ENCODE results near the gene TAOK1.

The TAOK1 gene

DNA sequence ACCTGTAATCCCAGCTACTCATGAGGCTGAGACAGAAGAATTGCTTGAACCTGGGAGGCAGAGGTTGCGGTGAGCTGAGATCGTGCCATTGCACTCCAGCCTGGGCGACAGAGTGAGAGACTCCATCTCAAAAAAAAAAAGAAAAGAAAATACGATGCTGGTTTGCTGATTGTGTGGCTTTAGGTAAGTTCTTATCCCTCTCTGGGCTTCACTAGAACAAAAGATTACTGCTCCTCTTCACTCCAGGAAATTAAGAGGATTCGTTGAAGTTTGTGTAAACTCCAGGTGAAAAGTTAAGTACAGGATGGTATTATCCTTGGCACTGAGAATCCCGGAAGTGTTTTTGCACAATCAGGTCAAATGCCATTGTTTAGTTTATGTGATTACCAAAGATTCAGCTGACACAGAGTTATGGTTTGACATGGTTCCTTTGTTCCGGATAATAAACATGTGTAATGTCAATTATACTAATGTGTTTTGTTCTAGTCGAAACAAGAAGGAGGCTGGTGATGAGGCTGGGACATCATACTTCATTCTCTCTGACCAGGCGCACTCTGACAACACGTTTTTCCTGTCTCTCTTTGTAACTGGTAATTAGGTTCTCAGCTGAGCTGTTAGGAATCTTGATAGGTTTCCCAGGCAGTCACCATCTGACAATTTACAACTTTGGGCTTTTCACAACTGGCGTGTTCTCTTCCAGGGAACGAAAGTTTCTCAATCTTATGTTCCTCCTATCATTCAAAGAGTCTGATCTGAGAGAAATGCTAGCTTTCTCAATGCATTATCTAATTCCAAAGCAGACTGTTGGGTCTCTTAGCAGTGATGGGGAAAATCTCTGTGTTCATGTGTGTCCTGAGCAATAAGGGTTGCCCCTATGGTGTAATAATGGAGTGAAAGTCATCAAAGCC, 10.8 kb upstream of the TAOK1 start:
- peak; percentile 50 for DNase-seq (ENCODE audit: low read depth)

DNA sequence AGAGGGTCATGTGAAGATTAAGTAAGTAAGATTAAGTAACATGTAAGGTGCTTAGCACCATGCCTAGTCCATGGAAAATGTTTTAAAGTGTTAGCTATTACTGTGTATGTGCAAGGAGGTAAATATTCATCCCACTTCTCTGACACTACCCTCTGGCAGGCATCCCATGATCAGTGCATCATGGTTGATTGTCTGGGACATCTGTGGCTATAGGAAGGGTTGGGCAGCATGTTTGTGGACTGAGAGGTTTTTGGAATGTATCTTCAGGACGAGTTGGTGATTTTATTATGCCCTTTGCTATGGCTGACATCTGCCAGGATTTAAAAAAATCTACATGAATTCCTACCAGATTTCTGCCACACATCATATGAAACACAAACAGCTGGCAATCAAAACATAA, 6.5 kb upstream of the TAOK1 start:
- peak; percentile 16 for DNase-seq (ENCODE audit: low read depth)

DNA sequence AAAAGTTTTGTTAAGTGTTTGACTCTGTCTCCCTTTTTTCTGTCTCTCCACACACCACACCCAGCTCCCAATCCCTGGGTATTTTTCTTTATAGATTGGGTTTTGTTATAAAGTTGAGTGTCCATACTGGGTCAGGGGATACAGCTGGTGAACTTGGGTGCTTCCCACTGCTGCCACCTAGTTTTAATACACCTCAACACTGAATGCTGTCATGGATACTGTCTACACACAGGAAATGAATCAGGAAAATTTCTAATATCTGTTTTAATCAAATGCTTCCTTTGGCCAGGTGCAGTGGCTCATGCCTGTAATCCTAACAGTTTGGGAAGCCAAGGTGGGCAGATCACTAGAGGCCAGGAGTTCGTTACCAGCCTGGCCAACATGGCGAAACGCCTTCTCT, 5.3 kb upstream of the TAOK1 start:
- DNase-seq (ENCODE audit: low read depth), result no peak

DNA sequence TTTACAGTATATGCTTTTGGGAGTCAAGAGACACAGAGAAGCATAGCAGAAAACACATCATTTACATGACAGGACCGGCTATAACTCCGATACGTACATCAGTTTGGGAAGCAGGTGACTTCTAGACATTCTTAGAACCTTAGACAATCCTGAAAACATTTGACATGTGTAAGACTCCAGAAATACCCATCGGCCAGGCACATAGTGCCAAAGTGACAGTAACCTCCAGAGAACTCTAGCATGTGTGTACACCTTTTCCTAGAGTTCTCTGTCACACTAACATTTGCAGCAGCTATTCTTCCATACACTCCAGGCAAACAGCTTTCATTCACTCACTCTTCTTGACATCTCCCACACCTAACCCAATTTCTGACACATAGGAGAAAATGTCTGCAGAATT, 3.4 kb upstream of the TAOK1 start:
- DNase-seq (ENCODE audit: low read depth), result no peak

DNA sequence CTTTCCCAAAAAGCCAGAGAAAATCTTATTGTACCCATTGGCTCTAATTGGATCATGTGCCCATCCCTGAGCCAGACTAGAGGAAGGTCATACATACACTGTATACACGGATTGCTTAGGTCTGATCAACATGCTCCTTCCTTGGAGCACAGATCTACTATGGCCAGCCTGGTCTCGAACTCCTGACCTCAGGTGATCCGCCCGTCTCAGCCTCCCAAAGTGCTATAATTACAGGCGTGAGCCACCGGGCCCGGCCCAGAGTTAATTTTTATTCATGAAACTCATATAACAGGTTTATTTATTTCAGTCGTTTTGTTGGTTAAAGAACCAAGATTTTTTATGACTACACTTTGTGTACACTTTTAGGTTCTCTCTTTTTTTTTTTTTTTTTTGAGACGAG, 1.2 kb upstream of the TAOK1 start:
- no peak for DNase-seq (ENCODE audit: low read depth)

DNA sequence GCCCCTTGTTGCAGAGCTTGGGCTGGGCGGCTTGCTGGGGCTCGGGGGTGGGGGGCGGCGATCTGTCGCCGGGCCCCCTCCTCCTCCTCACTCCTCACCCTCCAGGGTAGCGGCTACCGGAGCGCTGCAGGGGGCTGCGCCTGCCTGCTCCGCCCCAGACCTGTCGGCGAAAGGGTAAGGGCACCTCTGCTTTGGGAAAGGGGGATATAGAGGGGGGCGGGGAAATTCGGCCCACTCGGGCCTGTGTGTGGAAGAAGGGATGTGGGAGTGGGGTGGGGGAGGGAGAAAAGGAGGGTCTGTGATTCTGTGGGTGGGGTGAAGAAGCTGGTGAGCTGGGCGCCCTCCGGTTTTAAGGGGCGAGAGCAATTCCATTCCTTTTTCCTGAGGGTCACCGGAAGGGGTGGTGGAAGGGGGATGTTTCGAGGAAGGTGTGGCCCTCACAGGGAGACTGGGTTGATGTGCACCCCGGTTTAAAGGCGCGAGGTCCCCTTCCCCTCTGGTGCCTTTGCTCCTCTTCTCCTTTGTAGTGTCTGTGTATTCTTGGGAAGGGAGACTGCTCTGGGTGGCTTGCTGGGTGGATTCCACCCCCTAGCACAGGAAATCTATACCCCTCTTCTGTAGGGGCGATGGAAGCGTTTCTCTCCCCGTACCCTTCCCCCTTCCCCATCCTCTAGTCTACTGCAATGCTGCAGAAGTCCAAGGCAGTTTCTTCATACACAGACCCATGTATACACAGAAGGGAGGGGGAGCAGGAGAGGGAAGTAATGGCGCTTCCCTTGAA, 878 bp downstream of the TAOK1 start:
- DNase-seq (ENCODE audit: low read depth), result peak; percentile 29

DNA sequence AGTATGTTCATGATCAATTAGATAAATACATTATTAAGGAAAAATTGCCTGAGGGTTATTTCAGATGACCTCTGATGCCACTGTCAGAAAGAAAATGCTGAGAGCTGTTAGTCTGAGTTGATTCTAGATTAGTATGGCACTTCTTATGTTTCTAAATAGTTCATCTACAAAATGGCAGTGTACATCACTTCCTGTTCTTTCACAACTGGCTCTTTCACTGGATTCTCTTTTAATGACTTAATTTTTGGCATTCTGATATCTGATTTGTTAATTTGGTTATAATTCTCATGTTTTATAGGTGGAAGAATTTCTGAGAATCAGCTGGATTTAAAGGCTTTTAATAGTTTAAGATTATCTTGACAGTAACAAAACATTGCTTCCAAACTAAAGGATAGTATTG, 3.3 kb downstream of the TAOK1 start:
- peak; percentile 34 for DNase-seq (ENCODE audit: low read depth)

DNA sequence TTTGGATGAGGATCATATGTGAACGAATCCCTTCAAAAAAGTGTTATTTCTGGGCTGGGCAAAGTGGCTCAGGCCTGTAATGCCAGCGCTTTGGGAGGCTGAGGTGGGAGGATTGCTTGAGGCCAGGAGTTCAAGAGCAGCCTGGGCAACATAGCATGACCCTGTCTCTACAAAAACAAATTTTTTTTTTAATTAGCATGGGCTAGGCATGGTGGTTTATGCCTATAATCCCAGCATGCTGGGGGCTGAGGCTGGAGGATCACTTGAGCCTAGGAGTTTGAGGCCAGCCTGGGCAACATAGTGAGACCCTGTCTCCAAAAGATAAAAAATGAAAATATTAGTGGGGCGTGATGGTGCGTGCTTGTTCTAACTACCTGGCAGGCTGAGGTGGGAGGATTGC, 4.6 kb downstream of the TAOK1 start:
- no peak for DNase-seq (ENCODE audit: low read depth)

DNA sequence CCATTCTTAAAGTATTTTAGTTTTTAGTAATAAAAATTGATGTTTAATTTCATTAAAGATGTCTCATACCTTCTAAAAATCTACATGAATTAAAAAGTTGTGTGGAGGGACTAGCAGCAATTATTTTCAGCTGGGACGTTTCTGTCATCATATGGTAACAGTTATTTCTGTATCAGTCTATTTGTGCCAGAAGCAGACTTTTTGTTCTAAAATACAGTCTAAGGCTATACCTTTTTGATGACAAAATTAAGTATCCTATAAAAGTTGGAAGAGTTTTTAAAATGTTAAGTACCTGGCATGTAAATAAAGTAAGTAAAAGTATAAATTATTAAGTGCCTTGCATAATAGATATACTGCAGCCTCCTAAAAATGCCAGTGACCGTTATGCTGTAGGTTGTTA, 5.9 kb downstream of the TAOK1 start:
- no peak for DNase-seq (ENCODE audit: low read depth)

DNA sequence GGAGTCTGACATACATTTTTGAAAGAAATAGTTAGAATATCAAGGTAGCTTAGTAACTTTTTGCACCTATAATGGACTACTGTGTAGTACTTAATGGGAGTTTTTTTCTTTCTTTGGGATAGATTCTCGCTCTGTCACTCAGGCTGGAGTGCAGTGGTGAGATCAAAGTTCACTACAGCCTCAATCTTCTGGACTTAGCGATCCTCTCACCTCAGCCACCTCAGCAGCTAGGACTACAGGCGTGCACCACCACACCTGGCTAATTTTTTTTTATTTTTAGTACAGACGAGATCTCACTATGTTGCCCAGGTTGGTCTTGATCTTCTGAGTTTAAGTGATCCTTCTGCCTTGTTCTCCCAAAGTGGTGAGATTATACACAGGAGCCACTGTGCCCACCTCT, 9.5 kb downstream of the TAOK1 start:
- no peak for DNase-seq (ENCODE audit: low read depth)

DNA sequence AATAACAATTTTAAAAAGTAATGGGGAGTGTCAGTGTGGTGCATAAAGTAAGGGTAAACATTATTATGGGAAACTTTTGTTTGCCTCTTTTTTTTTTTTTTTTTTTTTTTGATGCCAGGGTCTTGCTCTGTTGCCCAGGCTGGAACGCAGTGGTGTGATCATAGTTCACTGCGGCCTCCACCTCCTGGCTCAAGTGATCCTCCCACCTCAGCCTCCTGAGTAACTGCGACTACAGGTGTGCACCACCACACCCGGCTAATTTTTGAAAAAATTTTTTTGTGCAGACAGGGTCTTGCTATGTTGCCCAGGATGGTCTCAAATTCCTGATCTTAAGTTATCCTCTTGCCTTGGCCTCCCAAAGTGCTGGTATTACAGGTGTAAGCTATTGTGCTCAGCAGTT, 10.7 kb downstream of the TAOK1 start:
- no peak for DNase-seq (ENCODE audit: low read depth)

DNA sequence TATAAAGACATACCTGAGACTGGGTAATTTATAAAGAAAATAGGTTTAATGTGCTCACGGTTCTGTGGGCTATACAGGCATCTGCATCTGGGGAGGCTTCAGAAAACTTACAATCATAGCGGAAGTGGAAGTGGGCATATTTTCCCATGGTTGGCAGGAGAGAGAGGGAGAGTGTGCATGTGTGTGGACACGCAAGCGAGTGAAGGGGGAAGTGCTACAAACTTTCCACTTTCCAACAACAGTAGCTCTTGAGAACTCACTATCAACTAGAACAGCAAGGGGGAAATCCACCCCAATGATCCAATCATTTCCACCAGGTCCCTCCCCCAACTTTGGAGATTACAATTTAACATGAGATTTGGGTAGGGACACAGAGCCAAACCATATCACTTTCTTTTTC, 11.1 kb downstream of the TAOK1 start:
- DNase-seq (ENCODE audit: low read depth), result no peak

DNA sequence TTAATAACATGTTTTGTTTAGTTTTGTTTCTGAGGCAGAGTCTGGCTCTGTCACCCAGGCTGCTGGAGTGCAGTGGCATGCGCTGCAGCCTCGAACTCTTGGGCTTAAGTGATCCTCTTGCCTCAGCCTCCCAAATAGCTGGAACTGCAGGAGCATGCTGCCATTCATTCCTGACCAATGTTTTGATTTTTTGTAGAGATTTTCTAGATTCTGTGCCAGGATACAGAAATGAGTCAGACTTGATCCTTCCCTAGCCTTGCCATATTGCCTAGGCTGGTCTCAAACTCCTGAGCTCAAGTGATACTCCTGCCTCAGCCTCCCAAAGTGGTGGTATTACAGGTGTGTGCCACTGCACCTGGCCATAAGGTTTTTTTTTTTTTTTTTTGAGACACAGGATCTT, 17.7 kb downstream of the TAOK1 start:
- no peak for DNase-seq (ENCODE audit: low read depth)

DNA sequence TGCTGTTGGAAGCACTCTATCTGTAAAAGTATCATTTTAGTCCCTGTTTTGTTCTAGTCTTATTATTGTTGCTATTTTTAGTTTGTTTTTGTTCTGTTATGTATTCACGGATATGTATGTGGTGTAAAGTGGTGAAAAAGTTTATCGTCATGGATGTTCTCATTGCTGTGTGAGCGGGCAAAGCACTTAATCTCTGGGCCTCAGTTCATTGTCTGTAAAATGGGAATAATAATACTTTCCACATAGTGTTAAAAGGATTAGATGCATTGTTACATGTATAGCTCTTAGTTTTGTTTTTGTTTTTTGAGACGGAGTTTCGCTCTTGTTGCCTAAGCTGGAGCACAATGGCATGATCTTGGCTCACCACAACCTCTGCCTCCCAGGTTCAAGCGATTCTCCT, 19.8 kb downstream of the TAOK1 start:
- DNase-seq (ENCODE audit: low read depth), result no peak

DNA sequence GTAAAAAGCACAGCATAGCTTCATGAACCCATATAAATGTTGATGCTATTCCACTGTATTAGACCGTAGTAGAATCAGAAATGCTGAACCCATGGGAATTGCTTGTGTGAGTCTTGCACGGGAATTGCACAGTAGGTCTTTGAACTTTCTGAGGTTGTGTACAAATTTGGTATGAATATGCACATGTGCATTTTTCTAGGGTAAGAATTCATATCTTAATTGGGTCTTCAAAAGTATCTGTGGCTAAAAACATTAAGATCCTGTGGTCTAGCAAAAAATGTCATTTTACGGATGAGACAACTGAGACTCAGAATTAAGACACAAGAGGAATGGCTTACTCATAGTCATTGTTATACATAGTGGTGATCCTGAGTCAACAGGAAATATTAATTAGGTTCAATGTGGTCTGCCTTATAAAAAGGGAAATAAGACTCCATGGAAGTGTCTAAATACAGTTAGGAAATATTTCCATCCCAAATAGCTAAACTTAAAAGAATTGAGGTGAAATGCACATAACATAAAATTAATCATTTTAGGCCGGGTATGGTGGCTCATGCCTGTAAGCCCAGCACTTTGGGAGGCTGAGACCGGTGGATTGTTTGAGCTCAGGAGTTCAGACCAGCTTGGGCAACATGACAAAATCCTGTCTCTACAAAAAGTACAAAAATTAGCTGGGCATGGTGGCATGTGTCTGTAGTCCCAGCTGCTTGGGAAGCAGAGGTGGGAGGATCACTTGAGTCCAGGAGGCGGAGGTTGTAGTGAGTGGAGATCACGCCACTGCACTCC, 22.8 kb downstream of the TAOK1 start:
- DNase-seq (ENCODE audit: low read depth), result peak; percentile 69

DNA sequence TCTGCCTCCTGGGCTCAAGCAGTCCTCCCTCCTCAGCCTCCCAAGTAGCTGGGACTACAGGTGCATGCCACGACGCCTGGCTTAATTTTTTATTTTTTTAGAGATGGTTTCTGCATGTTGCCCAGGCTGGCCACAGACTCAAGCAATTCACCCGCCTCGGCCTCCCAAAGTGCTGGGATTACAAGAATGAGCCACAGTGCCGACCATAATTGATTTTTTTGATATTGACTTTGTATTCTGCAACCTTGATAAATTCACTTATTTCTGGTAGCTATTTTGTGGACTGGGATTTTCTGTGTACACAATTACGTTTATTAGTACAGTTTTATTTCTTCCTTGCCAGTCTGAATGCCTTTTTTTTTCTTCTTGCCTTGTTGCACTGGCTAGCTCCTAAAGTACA, 30.0 kb downstream of the TAOK1 start:
- no peak for DNase-seq (ENCODE audit: low read depth)

DNA sequence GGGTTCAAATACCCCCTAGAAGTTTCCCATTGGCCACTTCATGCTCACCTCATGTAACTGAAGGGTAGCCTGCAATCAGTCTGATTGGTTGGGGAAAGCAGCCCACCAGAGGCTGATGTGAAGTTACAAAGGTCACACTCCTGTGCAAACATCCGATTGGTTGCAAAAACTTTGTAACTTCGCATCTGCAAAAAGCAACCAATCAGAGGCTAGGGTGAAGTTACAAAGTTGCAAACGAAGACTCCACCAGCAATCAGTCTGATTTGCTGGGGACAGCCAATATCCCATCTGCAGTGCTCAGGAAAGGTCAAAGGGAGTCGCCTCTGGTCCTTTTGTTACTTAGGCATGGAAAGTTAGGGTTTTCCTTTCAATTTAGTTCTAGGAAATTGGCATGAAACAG, 40.1 kb downstream of the TAOK1 start:
- no peak for DNase-seq (ENCODE audit: low read depth)

DNA sequence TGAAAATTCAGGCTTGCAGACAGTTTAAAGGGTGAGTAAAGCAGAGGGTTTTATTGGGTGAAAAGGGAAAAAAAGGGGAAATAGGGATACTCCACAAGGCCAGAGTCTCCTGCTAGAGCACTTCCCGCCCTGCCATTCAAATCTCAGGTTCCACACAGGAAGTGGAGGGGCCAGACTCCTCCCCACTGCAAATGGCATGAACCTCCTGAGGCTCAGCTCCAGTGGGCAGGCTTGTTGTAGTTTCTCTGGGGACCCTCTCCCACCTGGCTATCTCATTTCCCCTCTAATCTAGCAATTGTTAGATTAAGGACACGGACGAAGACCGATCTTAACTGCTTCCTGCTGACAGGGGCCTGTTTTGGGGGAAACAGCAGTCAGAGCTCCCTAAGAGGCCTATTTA, 43.4 kb downstream of the TAOK1 start:
- DNase-seq (ENCODE audit: low read depth), result peak; percentile 13

DNA sequence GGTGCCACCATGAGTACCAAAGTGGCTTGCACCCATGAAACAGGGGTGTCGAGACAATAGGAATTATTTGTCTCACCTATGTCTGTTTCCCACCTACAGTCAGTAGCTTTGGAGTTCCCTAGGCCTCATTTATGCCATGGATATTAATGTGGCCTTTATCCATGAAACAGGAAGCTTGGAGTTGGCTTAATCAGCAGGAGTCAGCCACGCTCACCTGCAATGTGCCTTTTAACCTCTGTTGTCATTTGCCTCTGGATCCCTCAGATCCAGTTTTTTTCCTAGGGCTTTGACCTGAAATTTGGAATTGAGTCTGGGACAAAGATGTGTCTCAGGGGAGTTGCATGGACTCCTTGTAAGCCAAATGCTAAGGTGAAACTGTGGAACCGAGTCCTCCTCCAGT, 44.4 kb downstream of the TAOK1 start:
- DNase-seq (ENCODE audit: low read depth), result no peak

DNA sequence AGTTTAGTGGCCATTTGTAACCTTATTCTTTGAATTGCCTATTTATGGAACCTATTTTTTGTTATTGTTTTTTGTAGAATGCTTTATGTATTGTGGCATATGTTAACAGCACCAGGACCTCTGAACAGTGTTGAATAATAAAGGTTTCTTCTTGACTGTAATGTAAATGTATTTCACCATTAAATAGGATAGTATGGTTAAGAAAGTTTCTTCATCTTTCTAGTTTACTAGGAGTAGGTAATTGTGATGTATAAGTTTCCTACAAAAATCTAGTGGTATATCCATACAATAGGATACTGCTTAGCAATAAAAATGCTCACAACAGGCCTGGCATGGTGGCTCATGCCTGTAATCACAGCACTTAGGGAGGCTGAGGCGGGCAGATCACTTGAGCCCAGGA, 52.3 kb downstream of the TAOK1 start:
- DNase-seq (ENCODE audit: low read depth), result no peak

DNA sequence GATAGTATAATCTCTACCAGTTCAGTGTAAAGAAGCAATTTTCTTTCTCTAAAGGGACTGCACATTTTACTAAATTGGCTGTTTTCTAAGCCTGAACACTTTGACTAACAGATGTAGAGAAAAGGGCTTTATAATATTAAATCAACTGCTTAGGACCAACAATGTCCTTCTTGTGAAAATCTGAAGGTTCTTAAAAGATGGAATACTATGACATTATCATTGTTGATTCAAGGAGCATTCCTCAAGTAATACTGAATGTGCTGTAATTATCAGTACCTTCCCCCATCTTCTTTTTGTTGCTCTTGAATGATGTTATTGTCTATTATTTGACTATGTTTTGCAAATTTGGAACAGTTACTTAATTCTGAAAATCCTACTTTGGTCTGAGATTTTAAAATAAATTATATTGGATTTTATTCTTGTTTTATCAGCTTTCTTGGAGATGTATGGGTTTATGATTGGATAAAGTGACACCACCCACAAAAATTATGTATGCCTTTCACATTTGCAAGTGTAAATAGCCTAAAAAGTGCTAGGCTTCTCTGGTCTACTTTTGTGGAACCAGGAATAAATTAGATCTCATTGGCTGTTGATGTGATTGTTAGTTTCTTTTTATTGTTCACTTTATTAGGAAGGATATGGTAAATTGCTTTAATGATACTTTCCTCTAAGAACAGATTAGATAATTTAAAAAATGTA, 53.0 kb downstream of the TAOK1 start:
- DNase-seq (ENCODE audit: low read depth), result no peak

DNA sequence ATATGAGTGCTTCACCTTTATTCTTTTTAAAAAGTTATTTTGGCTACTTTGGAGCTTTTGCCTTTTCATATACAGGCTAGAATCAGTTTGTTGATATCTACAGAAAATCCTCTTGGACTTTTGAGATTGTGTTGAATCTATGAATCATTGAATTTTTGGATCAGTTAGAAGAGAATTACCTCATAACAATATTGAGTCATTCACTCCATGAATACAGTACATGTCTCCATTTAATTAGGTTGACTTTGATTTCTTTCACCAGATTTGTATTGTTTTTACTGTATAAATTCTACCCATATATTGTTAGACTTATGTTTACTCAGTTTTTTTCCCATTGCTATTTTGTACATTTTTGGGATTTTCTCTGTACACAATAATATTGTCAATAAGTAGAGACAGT, 54.4 kb downstream of the TAOK1 start:
- DNase-seq (ENCODE audit: low read depth), result peak; percentile 24
